ENCODE data around the gene PCDHB13. TPM values are rescaled to one million over a fixed set of nuclear protein-coding genes. Genes with fewer than 3 reads are reported as not detected.
A peak's percentile ranks its signal among the peaks of the same experiment; 100 is the strongest.
"Not testable (repeated sequence)": the region's sequence is repeated elsewhere in the genome, so short reads cannot be mapped to it uniquely, and the experiment has no call there.

The PCDHB13 gene
- total and polyA plus RNA-seq, 2 of the 4 experiments (the other 2 are of a cell fraction) = 0.18 to 0.26 TPM

GRCh38 chr5:141192110-141192725, 21.5 kb upstream of the PCDHB13 start, which contains the start of gene PCDHB10:
Gene PCDHB10 (plus strand): TSS chr5:141192353. CDS start chr5:141192553, 200 bp downstream.
- dilution Hi-C loops (cut with HindIII; ENCODE audit: low sequenced_read_pairs, unreplicated experiment) = no loop called here
- H3K27me3 ChIP-seq (ENCODE audit: control insufficient read depth, insufficient read depth, low read length) = no peaks in the 10 kb centered on the region
- H4K20me1 ChIP-seq (ENCODE audit: insufficient read depth, low read length) = no peaks in the 10 kb centered on the region
- 0% methylated on average over 4 of the region's 10 CpGs; no CpG with 5 or more reads in 1 of the 2 experiments for WGBS, 2 experiments (ENCODE audit: extremely low coverage in 2 of 2, insufficient read length in 1 of 2)
- H2AK5ac ChIP-seq (ENCODE audit: low read depth, low read length) = no peak within 1 kb of the TSS
- H3K4ac ChIP-seq (ENCODE audit: low read depth, low read length) = no peak within 1 kb of the TSS
- in situ Hi-C loops (cut with MboI; ENCODE audit: low sequenced_read_pairs) = no loop called here
- peak; percentile 59; the same call in 1 of the 2 replicates for ATAC-seq (ENCODE audit: low read depth)
- H4K5ac ChIP-seq (ENCODE audit: low read depth, low read length) = no peak within 1 kb of the TSS
- no peaks in the 10 kb centered on the region for H3K9me1 ChIP-seq (ENCODE audit: insufficient read depth, low read length)
- no peak within 1 kb of the TSS for H3K18ac ChIP-seq (ENCODE audit: low read depth, low read length)
- no peak within 1 kb of the TSS for H4K8ac ChIP-seq (ENCODE audit: low read depth in 2 of 2, low read length in 2 of 2)
- H3K4me1 ChIP-seq (ENCODE audit: control insufficient read depth, insufficient read depth, low read length) = no peaks in the 10 kb centered on the region
- H3K9ac ChIP-seq (ENCODE audit: low read depth, low read length) = peak within 1 kb of the TSS; percentile 75
- intact Hi-C loops (cut with micrococcal nuclease) = no loop called here
- H3K79me1 ChIP-seq (ENCODE audit: low read depth in 1 of 2, low read length in 2 of 2) = no peaks in the 10 kb centered on the region
- no peak within 1 kb of the TSS for H3K27ac ChIP-seq (ENCODE audit: insufficient read depth, low read length)
- no peak within 1 kb of the TSS for H2BK20ac ChIP-seq (ENCODE audit: low read depth, low read length)
- no peak within 1 kb of the TSS for H2AK9ac ChIP-seq (replicated peaks; ENCODE audit: low read depth, low read length, poor library complexity)
- H2AFZ ChIP-seq (replicated peaks; ENCODE audit: low read length, poor library complexity) = no peak within 1 kb of the TSS
- no peak within 1 kb of the TSS for H4K91ac ChIP-seq (ENCODE audit: insufficient read depth, low read depth, low read length)
- H2BK15ac ChIP-seq (ENCODE audit: low read depth, low read length) = no peak within 1 kb of the TSS
- no TSS peak for BruUV-seq (replicated peaks)
- H3K56ac ChIP-seq (ENCODE audit: extremely low read depth, insufficient read depth, low read length) = no peak within 1 kb of the TSS
- H3K4me2 ChIP-seq (ENCODE audit: low read depth, low read length) = peak within 1 kb of the TSS; percentile 88
- TF ChIP-seq CTCF (conservative IDR thresholded peaks at IDR 0.05; ENCODE audit: low read depth, low read length) = peak; percentile 35
- TF ChIP-seq MXI1 (IDR thresholded peaks at IDR 0.05; ENCODE audit: borderline replicate concordance, low read depth, low read length) = no peak
- TF ChIP-seq RAD21 (IDR thresholded peaks at IDR 0.05; ENCODE audit: low read length) = peak; percentile 22; the same call in 1 of the 2 replicates
- H3K4me3 ChIP-seq (ENCODE audit: insufficient read depth, low read depth, low read length) = peak within 1 kb of the TSS; percentile 58
- no peaks in the 10 kb centered on the region for H3K36me3 ChIP-seq (ENCODE audit: control insufficient read depth, insufficient read depth, low read length)
- ChIA-PET POLR2A (ENCODE audit: unreplicated experiment) (no interaction called here), CTCF (interaction anchor here (0.7 kb wide), 1 partner anchor 371 kb away, joined by 3 read pairs; no protein-coding TSS in a partner anchor)
- DNase-seq = peak; percentile 5
- H2BK120ac ChIP-seq (ENCODE audit: low read depth, low read length) = no peak within 1 kb of the TSS
- H3K9me3 ChIP-seq (ENCODE audit: control insufficient read depth, insufficient read depth, low read length) = peaks cover 10% of the 10 kb centered on the region; the same call in 1 of the 2 replicates
- H3K23ac ChIP-seq (ENCODE audit: low read depth, low read length) = no peak within 1 kb of the TSS
- H3K14ac ChIP-seq (replicated peaks; ENCODE audit: low read depth, low read length) = no peak within 1 kb of the TSS
- no peak within 1 kb of the TSS for H2BK5ac ChIP-seq (ENCODE audit: low read depth, low read length, poor library complexity, severe bottlenecking)

GRCh38 chr5:141194332-141194731, 19.4 kb upstream of the PCDHB13 start:
- H2BK5ac ChIP-seq (ENCODE audit: low read depth, low read length, poor library complexity, severe bottlenecking); H4K91ac ChIP-seq (ENCODE audit: insufficient read depth, low read depth, low read length); H4K5ac ChIP-seq (ENCODE audit: low read depth, low read length); in situ Hi-C loops (cut with MboI; ENCODE audit: low sequenced_read_pairs); H2BK15ac ChIP-seq (ENCODE audit: low read depth, low read length); H3K18ac ChIP-seq (ENCODE audit: low read depth, low read length); H4K8ac ChIP-seq (ENCODE audit: low read depth in 2 of 2, low read length in 2 of 2); H3K14ac ChIP-seq (replicated peaks; ENCODE audit: low read depth, low read length); H2BK20ac ChIP-seq (ENCODE audit: low read depth, low read length); H3K9ac ChIP-seq (ENCODE audit: low read depth, low read length); dilution Hi-C loops (cut with HindIII; ENCODE audit: low sequenced_read_pairs, unreplicated experiment); H2AK5ac ChIP-seq (ENCODE audit: low read depth, low read length); H3K79me1 ChIP-seq (ENCODE audit: low read depth in 1 of 2, low read length in 2 of 2); DNase-seq; H3K4ac ChIP-seq (ENCODE audit: low read depth, low read length); H2AK9ac ChIP-seq (replicated peaks; ENCODE audit: low read depth, low read length, poor library complexity); ATAC-seq (ENCODE audit: low read depth); CTCF ChIA-PET; H3K56ac ChIP-seq (ENCODE audit: extremely low read depth, insufficient read depth, low read length); H3K27me3 ChIP-seq (ENCODE audit: control insufficient read depth, insufficient read depth, low read length); BruUV-seq (replicated peaks); H3K4me1 ChIP-seq (ENCODE audit: control insufficient read depth, insufficient read depth, low read length); POLR2A ChIA-PET (ENCODE audit: unreplicated experiment); H3K23ac ChIP-seq (ENCODE audit: low read depth, low read length); H3K4me2 ChIP-seq (ENCODE audit: low read depth, low read length); intact Hi-C loops (cut with micrococcal nuclease); H2AFZ ChIP-seq (replicated peaks; ENCODE audit: low read length, poor library complexity); H3K36me3 ChIP-seq (ENCODE audit: control insufficient read depth, insufficient read depth, low read length); H3K4me3 ChIP-seq (ENCODE audit: insufficient read depth, low read depth, low read length); H2BK120ac ChIP-seq (ENCODE audit: low read depth, low read length); H3K27ac ChIP-seq (ENCODE audit: insufficient read depth, low read length); H4K20me1 ChIP-seq (ENCODE audit: insufficient read depth, low read length); H3K9me1 ChIP-seq (ENCODE audit: insufficient read depth, low read length); H3K9me3 ChIP-seq (ENCODE audit: control insufficient read depth, insufficient read depth, low read length): not testable (repeated sequence)
- 14% methylated on average over 7 of the region's 37 CpGs; no CpG with 5 or more reads in 1 of the 2 experiments for WGBS, 2 experiments (ENCODE audit: extremely low coverage in 2 of 2, insufficient read length in 1 of 2)
